Measurements from ENCODE around the gene CALHM4.

The CALHM4 gene

GRCh38 chr6:116553451-116553850 is at the start of gene CALHM4:
TSS of gene CALHM4 (plus strand) at chr6:116553751. CDS start at chr6:116553794, 43 bp downstream.
- no peaks in the 10 kb centered on the region for H3K27me3 ChIP-seq (ENCODE audit: control insufficient read depth, insufficient read depth, low read length)
- no peaks in the 10 kb centered on the region for H3K36me3 ChIP-seq (ENCODE audit: control insufficient read depth, insufficient read depth, low read length)
- H3K4me3 ChIP-seq (ENCODE audit: low read depth, low read length): no peak within 1 kb of the TSS
- no peaks in the 10 kb centered on the region for H3K4me1 ChIP-seq (ENCODE audit: control insufficient read depth, insufficient read depth, low read length)
- no peak within 1 kb of the TSS for H3K27ac ChIP-seq (ENCODE audit: low read depth, low read length)
- no peaks in the 10 kb centered on the region for H3K9me3 ChIP-seq (ENCODE audit: control insufficient read depth, insufficient read depth, low read length)
- H3K9ac ChIP-seq (ENCODE audit: low read depth, low read length): no peak within 1 kb of the TSS

GRCh38 chr6:116507324-116507723 is 46.2 kb upstream of the CALHM4 start:
- Histone ChIP-seq H3K36me3 (ENCODE audit: control insufficient read depth, insufficient read depth, low read length) (no peaks in the 10 kb centered on the region), H3K4me3 (ENCODE audit: low read depth, low read length) (no peak overlapping the region), H3K9ac (ENCODE audit: low read depth, low read length) (no peak overlapping the region), H3K27me3 (ENCODE audit: control insufficient read depth, insufficient read depth, low read length) (no peaks in the 10 kb centered on the region), H3K4me1 (ENCODE audit: control insufficient read depth, insufficient read depth, low read length) (peaks cover 10% of the 10 kb centered on the region), H3K27ac (ENCODE audit: low read depth, low read length) (no peak overlapping the region), H3K9me3 (ENCODE audit: control insufficient read depth, insufficient read depth, low read length) (no peaks in the 10 kb centered on the region)

- no peaks in the 10 kb centered on the region for H3K9me3 ChIP-seq (ENCODE audit: control insufficient read depth, insufficient read depth, low read length)
- no peak overlapping the region for H3K27ac ChIP-seq (ENCODE audit: low read depth, low read length)
- H3K27me3 ChIP-seq (ENCODE audit: control insufficient read depth, insufficient read depth, low read length): no peaks in the 10 kb centered on the region
- no peak overlapping the region for H3K4me3 ChIP-seq (ENCODE audit: low read depth, low read length)
- peaks cover 10% of the 10 kb centered on the region for H3K4me1 ChIP-seq (ENCODE audit: control insufficient read depth, insufficient read depth, low read length)
- H3K9ac ChIP-seq (ENCODE audit: low read depth, low read length): no peak overlapping the region
- no peaks in the 10 kb centered on the region for H3K36me3 ChIP-seq (ENCODE audit: control insufficient read depth, insufficient read depth, low read length)
Measured at GRCh38 chr6:116508527-116508926, 45.0 kb upstream of the CALHM4 start.

- H3K4me3 ChIP-seq (ENCODE audit: low read depth, low read length): no peak within 1 kb of the TSS
Measured at GRCh38 chr6:116511424-116512110, 42.0 kb upstream of the CALHM4 start, which contains the start of gene CALHM5. TSS of gene CALHM5 (plus strand) at chr6:116511639. CDS start at chr6:116511697, 58 bp downstream.

GRCh38 chr6:116512111-116512559 is 41.4 kb upstream of the CALHM4 start:
- Histone ChIP-seq H3K4me1 (ENCODE audit: control insufficient read depth, insufficient read depth, low read length) (peaks cover 10% of the 10 kb centered on the region), H3K9ac (ENCODE audit: low read depth, low read length) (no peak overlapping the region), H3K27me3 (ENCODE audit: control insufficient read depth, insufficient read depth, low read length) (no peaks in the 10 kb centered on the region), H3K9me3 (ENCODE audit: control insufficient read depth, insufficient read depth, low read length) (no peaks in the 10 kb centered on the region), H3K36me3 (ENCODE audit: control insufficient read depth, insufficient read depth, low read length) (no peaks in the 10 kb centered on the region), H3K27ac (ENCODE audit: low read depth, low read length) (peak overlapping the region; percentile 72), H3K4me3 (ENCODE audit: low read depth, low read length) (no peak overlapping the region)

More at GRCh38 chr6:116511424-116512110, 42.0 kb upstream of the CALHM4 start, which contains the start of gene CALHM5:
- no peaks in the 10 kb centered on the region for H3K9me3 ChIP-seq (ENCODE audit: control insufficient read depth, insufficient read depth, low read length)
- no peaks in the 10 kb centered on the region for H3K27me3 ChIP-seq (ENCODE audit: control insufficient read depth, insufficient read depth, low read length)
- H3K27ac ChIP-seq (ENCODE audit: low read depth, low read length): peak within 1 kb of the TSS; percentile 72
- H3K9ac ChIP-seq (ENCODE audit: low read depth, low read length): no peak within 1 kb of the TSS
- H3K36me3 ChIP-seq (ENCODE audit: control insufficient read depth, insufficient read depth, low read length): no peaks in the 10 kb centered on the region
- H3K4me1 ChIP-seq (ENCODE audit: control insufficient read depth, insufficient read depth, low read length): peaks cover 10% of the 10 kb centered on the region

- H3K27me3 ChIP-seq (ENCODE audit: control insufficient read depth, insufficient read depth, low read length): no peaks in the 10 kb centered on the region
- H3K4me1 ChIP-seq (ENCODE audit: control insufficient read depth, insufficient read depth, low read length): peaks cover 10% of the 10 kb centered on the region
- no peak overlapping the region for H3K9ac ChIP-seq (ENCODE audit: low read depth, low read length)
- H3K36me3 ChIP-seq (ENCODE audit: control insufficient read depth, insufficient read depth, low read length): no peaks in the 10 kb centered on the region
- H3K4me3 ChIP-seq (ENCODE audit: low read depth, low read length): no peak overlapping the region
- no peak overlapping the region for H3K27ac ChIP-seq (ENCODE audit: low read depth, low read length)
- H3K9me3 ChIP-seq (ENCODE audit: control insufficient read depth, insufficient read depth, low read length): no peaks in the 10 kb centered on the region
Measured at GRCh38 chr6:116512734-116513133, 40.8 kb upstream of the CALHM4 start.

GRCh38 chr6:116513224-116513875 is 40.2 kb upstream of the CALHM4 start:
- H3K4me3 ChIP-seq (ENCODE audit: low read depth, low read length): no peak overlapping the region
- no peak overlapping the region for H3K9ac ChIP-seq (ENCODE audit: low read depth, low read length)
- H3K9me3 ChIP-seq (ENCODE audit: control insufficient read depth, insufficient read depth, low read length): no peaks in the 10 kb centered on the region
- no peak overlapping the region for H3K27ac ChIP-seq (ENCODE audit: low read depth, low read length)
- H3K27me3 ChIP-seq (ENCODE audit: control insufficient read depth, insufficient read depth, low read length): no peaks in the 10 kb centered on the region
- H3K36me3 ChIP-seq (ENCODE audit: control insufficient read depth, insufficient read depth, low read length): no peaks in the 10 kb centered on the region
- peaks cover 10% of the 10 kb centered on the region for H3K4me1 ChIP-seq (ENCODE audit: control insufficient read depth, insufficient read depth, low read length)

- no peaks in the 10 kb centered on the region for H3K9me3 ChIP-seq (ENCODE audit: control insufficient read depth, insufficient read depth, low read length)
- no peaks in the 10 kb centered on the region for H3K36me3 ChIP-seq (ENCODE audit: control insufficient read depth, insufficient read depth, low read length)
- no peak overlapping the region for H3K9ac ChIP-seq (ENCODE audit: low read depth, low read length)
- H3K4me1 ChIP-seq (ENCODE audit: control insufficient read depth, insufficient read depth, low read length): peaks cover 10% of the 10 kb centered on the region
- no peaks in the 10 kb centered on the region for H3K27me3 ChIP-seq (ENCODE audit: control insufficient read depth, insufficient read depth, low read length)
- no peak overlapping the region for H3K27ac ChIP-seq (ENCODE audit: low read depth, low read length)
- H3K4me3 ChIP-seq (ENCODE audit: low read depth, low read length): no peak overlapping the region
Measured at GRCh38 chr6:116514111-116514510, 39.4 kb upstream of the CALHM4 start.

- Histone ChIP-seq H3K4me3 (ENCODE audit: low read depth, low read length) (no peak overlapping the region), H3K27ac (ENCODE audit: low read depth, low read length) (no peak overlapping the region), H3K27me3 (ENCODE audit: control insufficient read depth, insufficient read depth, low read length) (no peaks in the 10 kb centered on the region)
Measured at GRCh38 chr6:116515141-116515540, 38.4 kb upstream of the CALHM4 start.

GRCh38 chr6:116518621-116519368 is 34.8 kb upstream of the CALHM4 start:
- Histone ChIP-seq H3K27ac (ENCODE audit: low read depth, low read length) (no peak overlapping the region), H3K4me1 (ENCODE audit: control insufficient read depth, insufficient read depth, low read length) (peaks cover 12% of the 10 kb centered on the region), H3K4me3 (ENCODE audit: low read depth, low read length) (no peak overlapping the region), H3K9ac (ENCODE audit: low read depth, low read length) (no peak overlapping the region), H3K9me3 (ENCODE audit: control insufficient read depth, insufficient read depth, low read length) (no peaks in the 10 kb centered on the region), H3K27me3 (ENCODE audit: control insufficient read depth, insufficient read depth, low read length) (no peaks in the 10 kb centered on the region), H3K36me3 (ENCODE audit: control insufficient read depth, insufficient read depth, low read length) (no peaks in the 10 kb centered on the region)

More at GRCh38 chr6:116515141-116515540, 38.4 kb upstream of the CALHM4 start:
- H3K4me1 ChIP-seq (ENCODE audit: control insufficient read depth, insufficient read depth, low read length): peaks cover 10% of the 10 kb centered on the region
- no peaks in the 10 kb centered on the region for H3K9me3 ChIP-seq (ENCODE audit: control insufficient read depth, insufficient read depth, low read length)
- no peaks in the 10 kb centered on the region for H3K36me3 ChIP-seq (ENCODE audit: control insufficient read depth, insufficient read depth, low read length)
- no peak overlapping the region for H3K9ac ChIP-seq (ENCODE audit: low read depth, low read length)

All from HUES48 (cell line).